NCI-H1436 (cell line): Measurements from ENCODE around the gene ADGRV1.
A peak's percentile ranks its signal among the peaks of the same experiment; 100 is the strongest.
"Not testable (repeated sequence)": the region's sequence is repeated elsewhere in the genome, so short reads cannot be mapped to it uniquely, and the experiment has no call there.

ENCODE experiments used
- DNase-seq: peaks from one replicate; lab custom pipeline; 2025; lab: John Stamatoyannopoulos, UW

ADGRV1 gene

GRCh38 chr5:91026466-91026865 lies 467.9 kb downstream of the ADGRV1 start:
- no peak for DNase-seq

GRCh38 chr5:91027405-91028139 lies 469.0 kb downstream of the ADGRV1 start:
- no peak for DNase-seq

GRCh38 chr5:91028499-91028956 lies 469.9 kb downstream of the ADGRV1 start:
- DNase-seq, result no peak

- DNase-seq, result no peak
These were observed 472.2 kb downstream of the ADGRV1 start for GRCh38 chr5:91030521-91031401.

GRCh38 chr5:91031402-91031752 lies 472.8 kb downstream of the ADGRV1 start:
- DNase-seq, result no peak

- no peak for DNase-seq
These were observed 473.5 kb downstream of the ADGRV1 start for GRCh38 chr5:91032125-91032524.

- DNase-seq, result no peak
These were observed 474.8 kb downstream of the ADGRV1 start for GRCh38 chr5:91033370-91033769.

GRCh38 chr5:91038180-91038808 lies 479.7 kb downstream of the ADGRV1 start:
- peak; percentile 82 for DNase-seq

- DNase-seq, result not testable (repeated sequence)
These were observed 482.5 kb downstream of the ADGRV1 start for GRCh38 chr5:91041132-91041531.

- DNase-seq, result no peak
These were observed 483.8 kb downstream of the ADGRV1 start for GRCh38 chr5:91042247-91042935.

GRCh38 chr5:91042936-91043255 lies 484.3 kb downstream of the ADGRV1 start:
- DNase-seq, result no peak

GRCh38 chr5:91048073-91048472 lies 489.5 kb downstream of the ADGRV1 start:
- no peak for DNase-seq

- DNase-seq, result no peak
These were observed 490.5 kb downstream of the ADGRV1 start for GRCh38 chr5:91049112-91049511.

GRCh38 chr5:91049800-91050199 lies 491.2 kb downstream of the ADGRV1 start:
- DNase-seq, result no peak

- DNase-seq, result not testable (repeated sequence)
These were observed 493.8 kb downstream of the ADGRV1 start for GRCh38 chr5:91052411-91052810.

- DNase-seq, result no peak
These were observed 494.6 kb downstream of the ADGRV1 start for GRCh38 chr5:91052977-91053740.

GRCh38 chr5:91053741-91054025 lies 495.1 kb downstream of the ADGRV1 start:
- DNase-seq, result no peak

GRCh38 chr5:91058155-91058554 lies 499.6 kb downstream of the ADGRV1 start:
- DNase-seq, result no peak

- no peak for DNase-seq
These were observed 500.0 kb downstream of the ADGRV1 start for GRCh38 chr5:91058575-91058974.

- DNase-seq, result no peak
These were observed 500.8 kb downstream of the ADGRV1 start for GRCh38 chr5:91059409-91059808.

GRCh38 chr5:91061094-91061493 lies 502.5 kb downstream of the ADGRV1 start:
- no peak for DNase-seq
